HG02759 (cell line): ENCODE measurements around the gene GNAQ.
A peak's percentile ranks its signal among the peaks of the same experiment; 100 is the strongest.
"Not testable (repeated sequence)": the region's sequence is repeated elsewhere in the genome, so short reads cannot be mapped to it uniquely, and the experiment has no call there.

Source experiments
- ATAC-seq: cut with Tn5 transposase; IDR thresholded peaks from one replicate; pipeline ENCODE4 v1.9.1; 2021; ENCODE audit warnings: mild to moderate bottlenecking, moderate library complexity; ENCODE audit not compliant: unreplicated experiment

The GNAQ gene

DNA sequence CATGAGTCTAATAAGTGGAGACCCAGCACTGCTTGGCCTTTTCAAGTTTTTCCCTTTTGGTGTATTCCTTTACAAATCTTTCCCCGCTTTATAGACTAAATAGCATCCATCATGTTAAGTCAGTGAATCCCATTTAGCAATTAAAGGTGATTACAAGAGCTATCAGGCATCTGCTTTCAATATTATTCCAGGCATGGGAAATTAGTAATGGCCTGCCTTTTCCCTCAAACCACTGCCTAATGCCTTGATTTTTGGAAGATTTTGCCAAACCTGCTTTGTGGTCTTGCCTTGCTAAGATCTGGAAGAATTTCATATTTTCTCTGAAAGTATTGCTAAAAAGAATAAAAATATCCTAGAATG is 280.6 kb downstream of the GNAQ start:
- ATAC-seq = no peak

DNA sequence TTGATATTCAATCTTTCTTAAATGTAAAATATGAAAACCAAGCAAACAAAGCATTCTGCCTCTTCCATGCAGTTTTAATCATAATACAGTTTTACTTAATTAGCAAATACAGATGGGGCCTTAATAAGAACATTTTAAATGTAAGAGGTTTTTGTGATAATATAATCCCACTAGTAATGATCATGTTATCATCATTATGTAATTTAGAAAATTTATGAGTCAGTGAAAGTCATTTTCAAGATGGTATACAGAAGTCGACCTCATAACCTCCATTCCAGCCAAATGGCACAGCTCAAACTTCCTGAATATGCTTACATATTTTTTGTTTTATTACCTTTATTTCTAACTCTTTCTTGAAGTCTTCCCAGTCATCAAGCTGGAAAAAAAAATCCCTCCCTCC is 281.3 kb downstream of the GNAQ start:
- ATAC-seq = no peak

DNA sequence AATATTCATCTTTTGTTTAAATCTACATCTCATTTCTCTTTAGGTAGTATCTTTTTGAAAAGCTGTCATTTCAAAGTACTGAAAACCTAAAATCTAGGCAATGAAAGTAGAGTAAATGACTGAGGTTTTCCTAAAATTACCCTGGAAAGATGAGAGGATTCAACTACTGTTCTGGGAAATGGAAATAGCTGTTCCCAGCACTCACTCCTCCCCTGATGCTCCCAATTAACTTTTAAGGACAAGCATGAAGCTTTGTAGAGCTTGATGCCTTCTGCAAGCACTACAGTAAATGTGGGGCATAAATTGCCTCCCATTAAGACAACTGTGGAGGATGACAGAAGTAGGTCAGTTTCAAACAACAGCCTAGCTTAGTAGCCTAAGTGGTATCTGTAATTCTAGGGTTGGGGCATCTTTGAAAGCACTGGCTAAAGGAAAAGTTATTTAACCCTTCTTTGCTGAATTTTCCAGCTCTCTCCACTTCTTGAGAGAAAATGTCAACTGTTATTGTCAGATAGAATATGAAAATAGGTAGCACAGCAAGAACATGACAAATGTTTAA is 283.3 kb downstream of the GNAQ start:
- no peak for ATAC-seq

DNA sequence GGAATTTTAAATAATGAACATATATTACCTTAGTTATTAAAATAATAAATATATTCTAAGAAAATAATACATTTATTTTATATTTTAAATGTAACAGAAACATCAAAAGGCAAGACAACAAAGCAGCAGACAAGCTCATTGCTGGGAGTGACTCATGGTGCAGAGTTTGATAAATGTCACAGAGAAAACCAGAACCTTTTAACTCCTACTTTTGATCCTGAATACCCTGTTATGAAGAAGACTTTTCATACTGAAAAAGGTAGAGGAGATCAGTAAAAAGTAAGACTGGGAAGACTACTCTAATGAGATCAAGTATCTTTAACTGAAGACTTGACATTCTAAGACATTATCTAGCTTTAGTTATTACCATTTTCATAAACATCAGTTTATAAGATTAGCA is 284.4 kb downstream of the GNAQ start:
- no peak for ATAC-seq

DNA sequence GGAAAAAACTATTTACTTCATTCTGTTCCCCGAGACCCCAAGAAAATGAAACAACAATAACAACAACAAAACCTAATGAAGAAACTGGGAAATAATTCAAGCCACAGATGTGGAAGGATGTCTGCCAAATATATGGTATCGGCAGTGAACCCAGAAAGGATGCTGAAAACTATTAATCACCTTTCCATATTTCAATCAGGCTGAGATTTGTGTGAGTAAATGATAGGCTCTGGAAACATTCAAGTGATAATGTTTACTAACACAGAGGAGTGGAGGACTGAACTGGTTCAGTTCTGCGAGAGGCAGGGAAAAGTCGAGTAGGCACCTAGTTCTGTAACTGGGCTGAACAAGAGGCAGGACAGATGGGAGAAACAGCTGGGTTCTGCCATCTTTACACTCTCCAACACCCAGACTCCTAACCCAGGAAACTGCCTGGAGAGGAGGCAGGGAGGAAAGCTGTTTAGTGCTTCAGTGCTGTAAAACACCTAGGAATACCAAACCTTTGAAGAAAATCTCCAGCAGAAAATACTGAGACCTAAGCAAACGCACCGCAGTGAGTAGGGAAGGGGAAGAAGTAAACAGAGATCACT is 286.7 kb downstream of the GNAQ start:
- ATAC-seq = no peak

DNA sequence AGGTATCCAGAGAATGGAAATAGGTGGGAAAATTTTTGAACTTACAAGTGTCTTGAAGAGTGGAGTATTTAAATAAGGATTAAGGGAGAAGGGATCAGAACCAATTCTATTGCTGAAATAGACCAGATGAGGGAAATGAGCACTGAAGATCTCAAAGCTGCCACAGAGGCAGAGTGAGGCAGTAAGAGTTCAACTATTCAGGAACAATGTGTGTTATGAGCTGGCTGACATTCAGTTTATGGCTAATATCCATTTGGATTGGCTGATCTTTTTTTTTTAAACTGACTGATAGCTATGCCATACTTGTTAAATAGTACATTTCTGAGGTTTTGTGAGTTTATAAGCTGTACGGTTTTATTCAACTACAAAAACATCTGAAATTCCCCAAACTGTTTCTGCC is 288.2 kb downstream of the GNAQ start:
- no peak for ATAC-seq

DNA sequence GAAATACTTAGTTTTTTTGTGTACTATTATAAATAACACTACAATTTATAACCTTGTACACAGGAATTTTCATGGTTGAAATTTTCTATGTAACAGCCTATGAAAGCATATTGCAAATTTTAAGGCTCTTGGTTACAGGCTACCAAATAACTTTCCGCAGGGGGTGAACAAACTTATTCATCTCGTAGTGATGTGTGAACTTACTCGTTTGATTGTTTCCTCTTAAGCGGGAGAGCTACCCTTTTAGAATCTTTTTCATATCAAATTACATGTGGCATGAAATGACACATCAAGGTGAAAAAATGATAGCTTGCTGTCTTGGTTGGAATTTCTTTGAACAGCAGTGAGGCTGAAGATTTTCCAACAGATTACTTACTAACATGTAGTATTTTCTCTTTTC is 292.7 kb downstream of the GNAQ start:
- no peak for ATAC-seq

DNA sequence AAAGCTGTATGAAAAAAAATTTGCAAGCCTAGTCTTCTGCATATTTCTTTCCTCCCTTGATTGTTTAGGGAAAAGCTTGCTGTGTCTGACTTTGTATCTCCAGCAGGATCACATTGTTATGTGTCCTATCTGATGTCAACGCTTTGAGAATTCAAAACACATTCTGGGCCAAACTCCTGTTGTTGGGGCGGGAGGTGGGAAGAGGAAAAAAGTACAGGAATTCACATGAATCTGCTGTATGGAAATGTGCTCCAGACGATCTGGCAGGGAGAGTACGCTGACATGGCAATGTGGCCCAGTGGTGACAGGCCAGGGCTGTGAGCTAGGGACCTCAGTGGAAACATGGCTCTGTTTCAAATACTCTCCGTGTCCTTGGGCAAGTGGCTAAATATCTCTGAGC is 296.1 kb downstream of the GNAQ start:
- ATAC-seq = no peak

DNA sequence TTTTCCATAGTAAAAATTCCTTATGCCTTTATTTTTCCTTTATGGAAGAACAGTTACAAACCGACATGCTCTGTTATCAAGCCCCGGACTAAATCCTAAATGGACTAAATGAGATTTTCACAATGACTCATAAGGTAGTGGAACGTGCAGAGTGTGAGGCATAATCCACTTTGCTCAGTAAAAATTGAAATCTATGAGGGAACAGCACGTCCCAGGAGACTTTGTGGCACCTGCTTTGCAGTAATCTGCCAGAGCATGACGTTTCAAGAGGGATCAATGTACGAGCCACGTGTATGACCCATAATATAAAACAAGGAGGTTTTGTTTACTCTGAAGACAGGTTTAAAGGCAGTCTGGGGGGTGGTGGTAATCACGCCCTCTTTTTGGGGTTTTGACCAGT is 299.7 kb downstream of the GNAQ start:
- ATAC-seq = peak; percentile 54

DNA sequence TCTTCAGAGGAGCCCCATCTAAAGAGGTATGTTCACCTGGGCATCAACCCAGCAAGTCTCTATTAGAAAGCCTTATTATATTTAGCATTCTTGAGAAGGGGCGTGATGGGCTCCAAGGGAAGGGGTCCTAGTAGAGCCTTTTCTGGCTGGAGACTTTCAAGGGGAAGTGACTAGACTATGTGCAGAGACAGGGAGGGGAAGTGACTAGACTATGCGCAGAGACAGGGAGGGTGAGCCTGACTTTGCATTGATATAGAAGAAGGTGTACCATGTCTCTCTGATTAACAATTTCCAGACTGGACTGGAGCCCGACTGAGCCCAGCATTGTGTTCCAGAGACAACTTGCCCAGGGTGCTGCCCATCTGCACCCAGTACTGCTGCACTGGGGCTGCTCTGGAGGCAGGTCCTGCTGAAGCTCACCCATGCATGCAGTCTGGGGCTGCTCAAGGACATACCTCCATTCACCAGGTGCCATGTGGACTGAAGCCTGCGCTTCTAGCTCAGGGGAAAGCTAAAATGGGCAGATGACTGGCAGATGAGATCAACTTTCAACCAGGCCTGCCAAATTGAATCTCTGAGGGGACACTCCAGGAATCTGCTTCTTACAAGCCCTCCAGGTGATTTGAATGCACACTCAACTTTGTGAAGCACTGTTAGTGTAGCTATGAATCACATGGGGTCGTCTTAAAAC is 300.5 kb downstream of the GNAQ start:
- no peak for ATAC-seq

DNA sequence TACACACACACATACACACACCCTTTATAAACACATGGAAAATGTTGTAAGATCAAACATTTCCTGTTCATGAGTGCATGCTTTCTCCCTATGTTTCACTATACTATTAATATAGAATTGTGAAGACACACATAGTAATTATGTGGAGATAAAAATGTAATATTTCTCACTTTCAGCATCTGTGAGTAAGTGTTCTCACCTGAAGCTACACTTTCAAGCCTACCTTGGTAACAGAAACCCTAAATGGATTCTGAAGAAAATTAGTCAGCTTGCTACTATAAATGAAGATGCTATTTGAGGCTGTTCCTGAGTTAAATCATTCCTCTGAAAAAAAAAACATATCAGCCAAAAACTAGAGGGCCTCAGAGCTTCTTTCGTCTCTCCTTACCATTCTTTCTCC is 302.4 kb downstream of the GNAQ start:
- no peak for ATAC-seq

DNA sequence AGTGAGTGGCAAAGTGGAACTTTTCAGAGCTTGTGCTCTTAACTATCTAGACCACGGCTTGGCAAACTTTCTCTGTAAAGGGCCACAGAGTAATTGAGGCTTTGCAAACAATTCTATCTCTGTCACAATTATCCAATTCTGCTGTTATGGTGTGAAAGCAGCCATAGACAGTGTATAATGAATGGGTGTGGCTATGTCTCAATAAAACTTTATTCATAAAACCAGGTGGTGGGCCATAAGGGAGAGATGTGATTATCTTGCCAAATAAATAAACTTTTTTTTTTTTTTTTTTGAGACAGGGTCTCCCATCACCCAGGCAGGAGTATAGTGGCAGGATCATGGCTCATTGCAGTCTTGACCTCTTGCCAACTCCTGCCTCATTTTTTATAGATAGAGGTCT is 304.8 kb downstream of the GNAQ start:
- ATAC-seq = no peak

DNA sequence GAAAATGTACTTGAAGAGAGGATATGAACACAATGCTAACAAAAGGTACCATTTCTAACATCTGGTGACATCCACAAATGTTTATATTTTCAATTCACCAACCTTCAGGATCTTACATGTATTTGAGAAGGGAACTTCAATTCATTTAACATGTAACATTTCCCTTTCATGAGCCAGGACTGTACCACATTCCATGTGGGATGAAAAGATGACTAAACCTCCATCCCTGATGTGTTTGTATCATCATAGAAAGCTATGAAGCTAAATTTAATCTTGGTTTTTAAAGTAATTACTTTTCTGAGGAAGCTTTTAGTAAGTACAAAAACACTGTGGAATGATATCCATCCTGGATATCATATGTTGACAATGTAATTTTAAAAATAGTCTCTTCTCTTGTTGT is 305.3 kb downstream of the GNAQ start:
- ATAC-seq = no peak

DNA sequence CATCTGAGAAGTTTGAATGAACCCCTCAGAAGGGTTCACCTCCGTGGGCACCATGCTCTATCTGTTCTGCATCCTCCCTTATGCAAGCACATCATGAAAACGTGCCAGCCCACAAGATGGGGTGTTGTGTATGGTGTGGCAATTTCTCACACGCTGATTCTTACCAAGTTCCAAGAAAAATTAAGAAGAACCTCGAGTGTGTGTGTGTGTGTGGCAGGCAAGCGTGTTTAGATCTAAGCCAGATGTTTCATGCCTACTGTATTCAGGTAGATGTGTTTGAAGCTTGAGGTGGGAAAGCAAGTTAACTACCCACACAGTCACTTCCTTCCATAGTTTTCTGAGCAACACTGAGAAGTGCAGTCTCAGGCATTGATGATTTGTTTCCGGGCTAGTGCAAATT is 305.8 kb downstream of the GNAQ start:
- no peak for ATAC-seq

DNA sequence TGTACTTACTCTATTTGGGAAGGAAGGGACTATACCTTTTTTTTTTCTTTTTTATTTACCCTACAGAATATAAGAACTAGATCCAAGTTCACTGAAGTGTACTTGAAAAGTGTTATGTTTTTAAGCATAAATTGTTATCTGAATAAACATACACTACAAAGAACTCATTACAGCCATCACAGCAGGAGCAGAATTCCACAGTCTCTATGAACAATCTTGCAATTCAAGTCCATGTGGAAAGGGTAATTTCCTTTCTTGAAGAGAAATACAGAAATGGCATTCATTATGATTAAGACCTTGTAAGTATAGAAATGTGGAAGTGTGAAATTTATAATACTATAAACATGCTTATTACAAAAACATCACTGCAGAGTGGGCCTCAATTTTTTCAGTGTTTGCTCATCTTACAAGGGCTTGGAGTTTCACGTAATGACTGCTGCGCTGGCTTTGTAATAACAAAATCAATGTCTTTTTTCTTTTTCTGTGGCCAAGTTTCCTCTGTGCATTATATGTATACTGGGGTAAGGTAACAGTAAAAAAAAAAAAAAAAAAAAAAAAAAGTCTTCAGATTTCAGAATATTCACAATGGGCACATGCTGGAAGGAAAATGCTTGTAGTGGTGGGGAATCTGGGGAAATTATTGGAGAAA is 306.4 kb downstream of the GNAQ start:
- no peak for ATAC-seq

DNA sequence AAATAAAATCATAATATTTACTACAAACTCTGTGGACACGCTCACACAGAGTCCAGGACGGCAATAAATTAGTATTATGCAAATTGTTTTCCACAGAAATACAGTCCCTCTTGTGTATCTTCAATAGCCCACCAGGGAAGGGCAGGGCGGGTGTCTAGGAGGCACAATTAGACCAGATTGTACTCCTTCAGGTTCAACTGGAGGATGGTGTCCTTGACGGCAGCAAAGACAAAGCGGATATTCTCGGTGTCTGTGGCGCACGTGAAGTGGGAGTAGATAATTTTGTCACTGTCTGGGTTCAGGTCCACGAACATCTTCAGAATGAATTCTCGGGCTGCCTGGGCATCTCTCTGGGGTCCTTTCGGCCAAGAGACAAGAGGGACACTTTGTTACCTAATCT is 310.5 kb downstream of the GNAQ start:
- ATAC-seq = not testable (repeated sequence)

DNA sequence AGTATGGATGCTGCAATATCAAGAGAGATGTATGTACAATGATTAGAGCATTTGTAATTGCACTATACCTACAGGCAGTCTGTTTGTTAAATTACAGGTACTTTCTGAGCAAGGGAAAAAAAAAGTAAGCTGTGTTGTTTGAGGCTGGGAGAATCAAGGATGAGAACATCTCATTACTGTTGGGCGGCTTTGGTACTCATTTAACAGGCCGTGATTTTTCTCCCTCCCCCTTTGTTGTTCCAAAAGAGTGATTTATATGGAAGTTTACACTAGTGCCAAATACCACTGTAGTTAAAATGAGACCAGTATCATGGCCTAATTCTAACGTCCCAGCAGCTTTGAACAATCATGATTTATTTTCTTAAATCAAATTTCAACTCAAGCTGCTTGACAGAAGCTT is 312.3 kb downstream of the GNAQ start:
- ATAC-seq = no peak

DNA sequence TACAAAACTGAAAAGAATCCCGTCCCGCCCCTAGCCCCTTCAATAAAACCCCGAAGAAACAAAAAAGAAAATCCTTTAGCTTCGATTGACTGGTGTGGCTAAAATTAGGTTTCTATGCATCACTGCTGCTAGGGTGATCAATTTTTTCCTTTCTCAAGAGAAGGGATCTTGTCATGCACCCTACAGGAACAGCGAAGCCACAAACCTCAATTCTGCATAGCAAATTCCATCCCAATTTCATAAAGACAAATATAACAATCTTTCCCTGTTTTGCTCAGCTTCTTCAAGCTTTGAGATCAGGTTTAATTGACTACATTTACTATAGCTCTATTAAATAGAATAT is 313.3 kb downstream of the GNAQ start:
- ATAC-seq = not testable (repeated sequence)

DNA sequence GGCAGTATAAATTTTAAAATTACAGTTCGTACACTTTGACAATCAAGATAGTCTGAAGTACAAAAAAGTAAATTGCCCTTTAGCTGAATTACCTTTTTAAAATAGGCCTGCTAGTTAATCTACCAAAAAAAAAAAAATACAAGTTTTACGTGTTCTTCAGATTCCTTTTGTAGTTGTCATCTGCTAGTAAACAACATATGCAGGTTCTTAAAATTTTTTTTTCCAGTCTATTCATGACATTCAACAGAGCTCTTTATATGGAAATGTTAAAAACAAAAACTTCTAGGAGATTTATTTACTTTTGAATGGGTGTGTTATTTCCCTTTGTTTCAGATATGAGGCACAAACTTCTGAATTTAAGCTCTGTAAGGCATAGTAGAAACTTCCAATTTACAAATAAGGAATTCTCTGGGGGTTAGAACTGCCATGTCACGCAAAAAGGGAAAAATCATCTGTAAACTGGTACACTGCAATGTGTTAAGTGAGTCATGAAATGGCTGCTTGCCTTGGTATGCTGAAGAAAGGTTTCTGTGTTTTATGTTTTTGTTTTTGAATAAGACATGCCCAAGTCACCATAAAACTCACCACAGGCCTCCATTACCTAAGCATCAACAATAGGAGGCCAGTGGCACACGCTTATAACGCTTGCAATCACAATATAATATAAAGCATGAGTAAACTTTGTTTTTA is 313.9 kb downstream of the GNAQ start:
- not testable (repeated sequence) for ATAC-seq

DNA sequence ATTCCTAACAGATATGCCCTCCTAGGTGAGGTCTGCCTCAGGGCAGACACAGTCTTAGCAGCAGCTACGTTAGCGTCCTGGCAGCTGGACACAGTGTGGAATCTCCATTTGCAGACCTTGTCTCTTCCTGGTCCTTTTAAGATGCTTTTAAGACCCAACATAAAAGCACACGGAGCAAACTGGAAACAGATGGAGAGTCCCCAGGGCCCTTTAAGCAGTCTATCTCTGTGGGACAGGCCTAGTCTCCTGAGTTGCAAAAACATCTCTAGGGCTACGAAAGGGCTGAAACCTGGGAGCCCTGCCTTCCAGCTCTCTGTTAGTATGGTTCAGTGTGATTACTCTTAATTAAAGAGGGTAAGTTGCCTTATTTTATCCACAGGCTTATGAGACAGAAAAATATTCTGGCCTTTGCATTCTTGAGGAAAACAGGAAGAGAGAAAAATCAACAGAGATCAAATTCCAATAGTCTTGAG is 317.5 kb downstream of the GNAQ start:
- no peak for ATAC-seq

DNA sequence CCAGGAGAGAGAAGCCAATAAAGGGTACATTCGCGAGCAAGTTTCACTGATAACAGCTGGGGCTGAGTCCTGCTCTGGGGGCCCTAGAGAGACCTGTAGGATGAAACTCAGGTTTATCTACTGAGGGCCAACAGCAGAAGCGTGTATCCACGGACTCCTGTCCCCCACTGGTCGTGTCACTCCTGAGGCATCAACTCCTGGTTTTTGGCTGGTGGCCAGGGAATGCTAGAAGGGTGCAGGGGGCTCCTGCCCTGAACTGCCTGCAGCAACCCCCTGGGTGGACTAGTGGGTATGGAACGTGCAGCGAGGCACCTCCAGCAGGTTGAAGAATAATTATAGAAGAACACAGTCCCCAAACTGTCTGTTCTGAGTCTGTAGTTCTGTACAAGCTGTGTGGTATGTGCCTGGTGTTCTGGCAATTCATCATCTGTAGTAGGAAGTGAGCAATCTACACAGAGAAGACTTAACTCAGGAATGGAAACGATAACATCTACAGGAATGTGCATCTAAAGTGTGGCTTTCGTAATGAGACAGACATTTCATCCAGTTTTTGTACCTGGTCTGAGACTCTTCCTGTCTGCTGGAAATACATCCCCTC is 319.0 kb downstream of the GNAQ start:
- no peak for ATAC-seq
